Kidney (tissue), 14 donors: ENCODE data around the gene CARD11. TPM values are rescaled to one million over a fixed set of nuclear protein-coding genes. Genes with fewer than 3 reads are reported as not detected.

Source experiments
- DNase-seq, 5 donors: peaks; one replicate each; pipeline ENCODE4 v3.0.0-alpha.2; 2013 to 2020
- FAIRE-seq: peaks from 2 replicates; lab custom pipeline; 2012; peaks lifted over from hg19 to GRCh38; lab: Jason Lieb, UNC
- H3K27ac ChIP-seq, 2 donors: one replicate each; pipeline ENCODE4 v1.7.0; 2013; ENCODE audit warnings: low read depth in 2 of 2, low read length in 2 of 2, inconsistent platforms in 1 of 2
- H3K27me3 ChIP-seq: one replicate; pipeline ENCODE4 v1.7.1; 2013; ENCODE audit warnings: low read length, inconsistent platforms; ENCODE audit not compliant: control insufficient read depth, insufficient read depth
- H3K36me3 ChIP-seq, 3 donors: one replicate each; pipeline versions ENCODE4 v1.7.0 to v1.7.1; 2013; ENCODE audit warnings: low read length in 3 of 3, control low read depth in 1 of 3, inconsistent platforms in 1 of 3; ENCODE audit not compliant: insufficient read depth in 3 of 3, control insufficient read depth in 2 of 3
- H3K4me1 ChIP-seq, 3 donors: one replicate each; pipeline versions ENCODE4 v1.7.0 to v1.7.1; 2013; ENCODE audit warnings: low read length in 3 of 3, inconsistent platforms in 1 of 3, low read depth in 1 of 3; ENCODE audit not compliant: control insufficient read depth in 2 of 3, insufficient read depth in 2 of 3
- H3K4me3 ChIP-seq, 3 donors: one replicate each; pipeline versions ENCODE4 v1.7.0 to v1.8.1; 2013; ENCODE audit warnings: low read length in 3 of 3, control low read depth in 1 of 3, inconsistent platforms in 1 of 3
- H3K9ac ChIP-seq, 3 donors: one replicate each; pipeline versions ENCODE4 v1.7.0 to v1.7.1; 2013; ENCODE audit warnings: low read length in 3 of 3, control low read depth in 1 of 3, inconsistent platforms in 1 of 3
- H3K9me3 ChIP-seq, 3 donors: one replicate each; pipeline versions ENCODE4 v1.7.0 to v1.7.1; 2013; ENCODE audit warnings: low read length in 3 of 3, control low read depth in 1 of 3, inconsistent platforms in 1 of 3; ENCODE audit not compliant: control insufficient read depth in 2 of 3, insufficient read depth in 1 of 3
- CTCF ChIP-seq: IDR thresholded peaks from 3 replicates; pipeline ENCODE4 v1.5.1; 2012; ENCODE audit warnings: mild to moderate bottlenecking, moderate library complexity, borderline replicate concordance; ENCODE audit not compliant: insufficient read depth; ENCODE audit errors: extremely low read depth
- intact Hi-C: fragments of 100-400 bp; cut with DNase I; formaldehyde crosslinking; loops from one replicate; pipeline ENCODE4 v1.11.1; 2022
- polyA plus RNA-seq: library from polyadenylated mRNA; stranded (reverse); fragments of 350-450 nt; fragmentation: Illumina TruSeq; extraction: RNeasy Lipid Tissue Mini Kit (QIAGEN cat#74804); gene quantifications from one replicate; pipeline ENCODE4 v1.2.3, GENCODE V29; 2014; ENCODE audit warnings: low read depth, low replicate concordance; ENCODE audit not compliant: insufficient read depth
- total RNA-seq: library from RNA; stranded (reverse); fragmentation: NEBNext Ultra II Directional; extraction: Animal tissue kit (Norgen Biotek cat#: 25700); gene quantifications from one replicate; pipeline ENCODE4 v1.2.1, GENCODE V29; 2021
- donor health status: control.
- donor health status: control.
- donor health status: control.
- donor health status: control.
- donor health status: control.
- donor health status: DM: yes; HTN: yes; CAD: no.
- donor health status: Normal renal cell carcinoma (clear cell type).

CARD11 gene
- total and polyA plus RNA-seq, 2 donors from 2014 or later: 0.22 to 9.6 TPM

DNA sequence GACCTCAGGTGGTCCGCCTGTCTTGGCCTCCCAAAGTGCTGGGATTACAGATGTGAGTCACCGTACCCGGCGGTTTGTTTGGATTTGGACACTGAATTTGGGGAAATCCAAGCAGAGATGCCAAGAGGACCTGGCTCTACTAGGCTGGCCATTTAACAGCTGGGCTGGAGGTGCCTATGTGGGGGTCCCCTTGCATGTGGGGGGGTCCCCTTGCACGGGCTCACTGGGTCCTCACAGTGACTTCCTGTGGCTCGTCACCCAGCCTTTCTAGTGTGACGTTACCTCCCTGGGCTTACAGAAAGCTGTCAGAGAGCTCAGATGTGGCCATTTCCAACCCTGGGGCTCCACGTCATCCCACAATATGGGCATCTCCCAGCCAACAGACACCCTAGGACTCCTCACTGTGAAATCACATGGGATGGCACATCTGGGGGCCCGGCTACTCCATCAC is 150.2 kb downstream of the CARD11 start:
- no peak overlapping the region for H3K4me3 ChIP-seq
- DNase-seq (no peak), FAIRE-seq (no peak)
- no peak overlapping the region for H3K9ac ChIP-seq
- peaks cover 0 to 1% (median under 1%) of the 10 kb centered on the region in 3 donors for H3K9me3 ChIP-seq
- intact Hi-C loops: no loop called here
- no peaks in the 10 kb centered on the region for H3K36me3 ChIP-seq
- no peak for TF ChIP-seq CTCF
- H3K27ac ChIP-seq: no peak overlapping the region
- no peaks in the 10 kb centered on the region for H3K4me1 ChIP-seq
- no peaks in the 10 kb centered on the region for H3K27me3 ChIP-seq

GRCh38 chr7:2892549-2892948 is 151.1 kb downstream of the CARD11 start:
- intact Hi-C loops: no loop called here
- H3K27me3 ChIP-seq: no peaks in the 10 kb centered on the region
- no peak overlapping the region for H3K27ac ChIP-seq
- FAIRE-seq: no peak
- H3K9ac ChIP-seq: no peak overlapping the region
- H3K4me1 ChIP-seq: no peaks in the 10 kb centered on the region
- no peak for TF ChIP-seq CTCF
- no peaks in the 10 kb centered on the region for H3K36me3 ChIP-seq
- no peaks in the 10 kb centered on the region for H3K9me3 ChIP-seq
- peak in 1 of 5 donors; percentile 25 for DNase-seq
- H3K4me3 ChIP-seq: no peak overlapping the region

DNA sequence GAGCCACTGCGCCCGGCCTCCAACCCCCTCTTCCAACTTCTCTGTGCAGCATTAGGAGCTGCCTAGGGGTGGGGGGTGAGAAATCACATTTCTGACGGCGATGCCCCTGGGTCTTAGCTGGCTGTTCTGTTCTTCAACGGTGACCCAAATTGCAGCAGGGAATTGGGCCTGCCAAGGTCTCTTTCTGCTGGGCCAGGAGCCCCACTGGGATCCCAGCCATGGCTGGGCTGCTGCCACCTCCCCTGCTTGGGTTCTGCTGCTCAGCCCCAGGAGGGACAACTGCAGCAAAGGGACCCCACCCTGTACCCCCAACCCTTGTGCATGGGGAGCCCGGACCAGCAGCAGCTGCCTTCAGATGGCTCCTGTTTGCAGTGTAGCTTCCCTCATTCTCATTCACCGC is 155.9 kb downstream of the CARD11 start:
- no peaks in the 10 kb centered on the region for H3K36me3 ChIP-seq
- intact Hi-C loops: loop anchor here (10.0 kb wide), 1 partner anchor 257 kb away; no protein-coding TSS in a partner anchor
- no peaks in the 10 kb centered on the region for H3K4me1 ChIP-seq
- no peak for TF ChIP-seq CTCF
- no peaks in the 10 kb centered on the region for H3K27me3 ChIP-seq
- H3K9me3 ChIP-seq: no peaks in the 10 kb centered on the region
- H3K27ac ChIP-seq: no peak overlapping the region
- no peak overlapping the region for H3K9ac ChIP-seq
- no peak overlapping the region for H3K4me3 ChIP-seq
- DNase-seq (no peak), FAIRE-seq (no peak)

- Histone ChIP-seq H3K36me3 (no peaks in the 10 kb centered on the region), H3K4me3 (no peak overlapping the region), H3K27me3 (no peaks in the 10 kb centered on the region), H3K9me3 (no peaks in the 10 kb centered on the region), H3K4me1 (no peaks in the 10 kb centered on the region), H3K27ac (no peak overlapping the region), H3K9ac (no peak overlapping the region)
- FAIRE-seq (no peak), DNase-seq (peak in 4 of 5 donors; percentile 75 to 91 (median 86))
- intact Hi-C loops: loop anchor here (10.0 kb wide), 1 partner anchor 258 kb away; no protein-coding TSS in a partner anchor
- TF ChIP-seq CTCF: peak; percentile 81
Observed at GRCh38 chr7:2886900-2887299, 156.8 kb downstream of the CARD11 start.
